Left ventricle myocardium inferior (tissue), 1 donor: Measurements from ENCODE around the gene NUDT16. TPM values are rescaled to one million over a fixed set of nuclear protein-coding genes. Genes with fewer than 3 reads are reported as not detected.

Source experiments
- DNase-seq: peaks from one replicate; pipeline ENCODE4 v3.0.0-alpha.2; 2020
- H3K27ac ChIP-seq: fragments of 200-600 bp; replicated peaks from 2 replicates; pipeline ENCODE4 v1.8.0; 2021
- H3K27me3 ChIP-seq: fragments of 200-600 bp; 2 replicates; pipeline ENCODE4 v1.8.0; 2021; ENCODE audit warnings: low read depth
- H3K36me3 ChIP-seq: fragments of 200-600 bp; 2 replicates; pipeline ENCODE4 v1.8.0; 2021
- H3K4me1 ChIP-seq: fragments of 200-600 bp; 2 replicates; pipeline ENCODE4 v1.8.0; 2021
- H3K4me3 ChIP-seq: fragments of 200-600 bp; 2 replicates; pipeline ENCODE4 v1.8.0; 2021; ENCODE audit warnings: mild to moderate bottlenecking, moderate library complexity
- H3K9me3 ChIP-seq: fragments of 200-600 bp; replicated peaks from 2 replicates; pipeline ENCODE4 v1.8.0; 2021
- intact Hi-C: fragments of 100-400 bp; cut with micrococcal nuclease; formaldehyde crosslinking; loops from one replicate; pipeline ENCODE4 v1.11.0; 2022
- total RNA-seq: library from RNA; stranded (reverse); fragmentation: NEBNext Ultra II Directional; extraction: Animal tissue kit (Norgen Biotek cat#: 25700); gene quantifications from one replicate; pipeline ENCODE4 v1.2.1, GENCODE V29; 2021
- TF ChIP-seq, protein P1 (sequence below): fragments of 200-600 bp; IDR thresholded peaks from 2 replicates; pipeline ENCODE4 v1.8.0; 2021; ENCODE audit warnings: antibody characterized with exemption, mild to moderate bottlenecking, borderline replicate concordance
- donor health status: DM: no; HTN: yes; CAD: no; lungs with severe emphysema.

Gene NUDT16
- total RNA-seq, 1 donor from 2014 or later, result 35.3 TPM

DNA sequence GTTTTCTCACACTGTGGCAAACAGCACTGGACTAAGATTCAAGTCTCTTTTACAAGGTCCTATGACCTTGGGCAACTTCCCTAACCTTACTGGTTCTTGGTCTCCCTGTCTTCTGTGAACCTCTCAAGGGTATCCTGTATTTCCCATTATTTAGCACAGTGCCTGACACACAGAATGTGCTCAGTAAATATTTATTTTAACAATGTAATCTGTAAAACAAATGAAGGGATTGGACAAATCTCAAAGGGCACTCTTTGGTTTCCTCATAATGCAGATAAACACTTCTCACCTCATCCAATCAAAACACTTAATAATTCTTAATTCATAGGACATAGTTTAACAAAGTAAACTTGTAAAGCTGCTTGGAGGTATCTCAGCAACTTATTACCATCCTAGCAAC is 12.8 kb downstream of the NUDT16 start:
- no peak for DNase-seq
- TF ChIP-seq, protein P1, sequence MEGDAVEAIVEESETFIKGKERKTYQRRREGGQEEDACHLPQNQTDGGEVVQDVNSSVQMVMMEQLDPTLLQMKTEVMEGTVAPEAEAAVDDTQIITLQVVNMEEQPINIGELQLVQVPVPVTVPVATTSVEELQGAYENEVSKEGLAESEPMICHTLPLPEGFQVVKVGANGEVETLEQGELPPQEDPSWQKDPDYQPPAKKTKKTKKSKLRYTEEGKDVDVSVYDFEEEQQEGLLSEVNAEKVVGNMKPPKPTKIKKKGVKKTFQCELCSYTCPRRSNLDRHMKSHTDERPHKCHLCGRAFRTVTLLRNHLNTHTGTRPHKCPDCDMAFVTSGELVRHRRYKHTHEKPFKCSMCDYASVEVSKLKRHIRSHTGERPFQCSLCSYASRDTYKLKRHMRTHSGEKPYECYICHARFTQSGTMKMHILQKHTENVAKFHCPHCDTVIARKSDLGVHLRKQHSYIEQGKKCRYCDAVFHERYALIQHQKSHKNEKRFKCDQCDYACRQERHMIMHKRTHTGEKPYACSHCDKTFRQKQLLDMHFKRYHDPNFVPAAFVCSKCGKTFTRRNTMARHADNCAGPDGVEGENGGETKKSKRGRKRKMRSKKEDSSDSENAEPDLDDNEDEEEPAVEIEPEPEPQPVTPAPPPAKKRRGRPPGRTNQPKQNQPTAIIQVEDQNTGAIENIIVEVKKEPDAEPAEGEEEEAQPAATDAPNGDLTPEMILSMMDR, result no peak
- H3K4me3 ChIP-seq, result no peak overlapping the region
- H3K36me3 ChIP-seq, result no peaks in the 10 kb centered on the region
- H3K9me3 ChIP-seq, result no peaks in the 10 kb centered on the region
- H3K4me1 ChIP-seq, result peaks cover 13% of the 10 kb centered on the region
- H3K27ac ChIP-seq, result no peak overlapping the region
- H3K27me3 ChIP-seq, result no peaks in the 10 kb centered on the region
- intact Hi-C loops, result no loop called here

DNA sequence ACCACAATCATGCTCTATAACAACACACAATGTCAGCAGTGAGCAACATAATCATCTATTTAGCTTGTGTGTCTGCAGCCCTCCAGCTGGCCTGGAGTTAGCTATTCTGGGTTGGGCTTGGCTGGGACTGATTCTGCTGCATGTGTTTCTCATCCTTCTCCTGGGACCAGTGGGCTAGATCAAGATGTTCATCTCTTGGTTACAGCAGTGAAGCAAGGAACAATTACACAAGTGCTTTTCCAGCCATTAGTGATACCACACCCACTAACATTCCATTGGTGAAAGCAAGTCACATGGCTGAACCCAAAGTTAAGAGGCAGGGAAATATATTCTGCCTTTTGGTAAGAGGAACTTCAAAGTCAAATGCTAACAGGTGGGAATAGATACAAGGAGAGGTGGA is 14.6 kb downstream of the NUDT16 start:
- Histone ChIP-seq H3K27ac (no peak overlapping the region), H3K9me3 (no peaks in the 10 kb centered on the region), H3K4me3 (no peak overlapping the region), H3K27me3 (no peaks in the 10 kb centered on the region), H3K4me1 (peaks cover 13% of the 10 kb centered on the region), H3K36me3 (no peaks in the 10 kb centered on the region)
- intact Hi-C loops, result no loop called here
- TF ChIP-seq, protein P1, result no peak
- DNase-seq, result no peak

DNA sequence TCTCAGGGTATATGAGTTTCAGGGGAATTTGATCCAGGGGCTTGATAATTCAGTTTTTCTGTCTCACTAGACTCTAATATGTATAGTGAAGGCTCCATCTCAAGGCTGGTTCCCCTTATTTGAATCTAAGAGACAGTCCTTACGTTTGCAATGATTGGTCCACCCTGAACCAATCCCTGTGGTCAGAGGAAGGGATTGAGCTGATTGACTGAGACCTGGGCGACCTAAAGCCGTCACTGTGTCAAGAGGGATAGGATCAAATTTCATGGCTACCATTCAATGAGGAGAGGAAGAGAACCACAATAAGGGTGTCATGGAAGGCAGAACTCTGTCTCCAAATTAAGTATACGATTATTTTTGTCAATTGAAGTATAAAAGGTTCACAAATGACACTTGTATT is 16.3 kb downstream of the NUDT16 start:
- Histone ChIP-seq H3K4me3 (no peak overlapping the region), H3K4me1 (peaks cover 19% of the 10 kb centered on the region), H3K27ac (no peak overlapping the region), H3K27me3 (no peaks in the 10 kb centered on the region), H3K36me3 (no peaks in the 10 kb centered on the region), H3K9me3 (no peaks in the 10 kb centered on the region)
- intact Hi-C loops, result no loop called here
- no peak for DNase-seq
- TF ChIP-seq, protein P1, result no peak

DNA sequence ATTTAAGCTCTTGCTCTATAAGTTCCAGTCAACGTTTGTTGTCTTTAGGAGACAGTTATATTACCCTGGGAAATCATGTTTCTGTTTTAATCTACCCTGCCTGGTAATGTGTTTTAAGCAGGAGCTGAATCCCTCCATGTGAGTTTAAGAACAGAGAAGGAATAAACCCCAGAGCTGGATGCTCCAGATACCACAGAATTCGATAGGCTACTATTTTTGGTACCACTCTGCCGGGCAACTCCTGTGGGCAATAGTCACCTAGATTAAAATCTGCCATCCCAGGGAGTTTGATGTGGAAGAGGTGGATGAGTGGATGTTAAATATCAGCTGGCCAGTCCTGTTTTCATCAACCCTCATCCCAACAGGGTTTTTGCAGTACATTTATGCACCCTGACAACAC is 20.4 kb downstream of the NUDT16 start:
- TF ChIP-seq, protein P1, result no peak
- no peak for DNase-seq

DNA sequence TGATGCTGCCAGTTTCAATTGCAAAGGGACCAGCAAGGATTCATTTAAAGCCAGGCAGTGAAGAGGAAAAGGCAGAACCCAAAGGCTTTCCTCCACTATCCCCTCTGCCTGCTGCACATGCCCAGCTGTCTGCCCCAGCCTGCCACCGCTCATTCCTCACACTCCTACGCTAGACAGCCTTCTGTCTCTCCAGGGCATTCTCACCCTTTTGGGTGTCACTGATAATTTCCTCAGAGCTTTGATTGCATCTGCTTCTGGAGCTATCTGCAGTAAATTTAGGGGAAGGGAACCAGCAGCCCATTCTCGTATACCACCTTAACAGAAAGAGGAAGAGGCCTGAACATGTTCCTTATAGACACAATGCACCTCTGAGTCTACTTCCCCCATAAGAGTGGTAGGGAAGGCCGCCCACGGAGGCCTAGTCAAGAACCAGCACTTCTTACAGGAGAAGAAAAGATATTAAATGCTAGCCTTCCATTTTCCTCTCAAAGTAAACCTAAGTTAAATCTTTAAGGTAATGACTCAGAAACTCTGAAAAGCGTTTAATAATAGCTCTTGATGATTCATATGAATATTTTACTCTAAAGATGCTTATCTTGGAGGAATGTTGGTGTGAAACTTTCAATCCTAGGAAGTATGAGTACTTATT is 20.9 kb downstream of the NUDT16 start:
- H3K36me3 ChIP-seq, result no peaks in the 10 kb centered on the region
- H3K27ac ChIP-seq, result no peak overlapping the region
- intact Hi-C loops, result no loop called here
- H3K4me1 ChIP-seq, result peaks cover 9% of the 10 kb centered on the region
- H3K27me3 ChIP-seq, result no peaks in the 10 kb centered on the region
- H3K4me3 ChIP-seq, result no peak overlapping the region
- H3K9me3 ChIP-seq, result peaks cover 6% of the 10 kb centered on the region
- no peak for DNase-seq
- TF ChIP-seq, protein P1, result no peak

More for the DNA sequence above, 20.4 kb downstream of the NUDT16 start:
- Histone ChIP-seq H3K36me3 (no peaks in the 10 kb centered on the region), H3K27ac (no peak overlapping the region), H3K4me3 (no peak overlapping the region), H3K4me1 (peaks cover 9% of the 10 kb centered on the region), H3K27me3 (no peaks in the 10 kb centered on the region), H3K9me3 (peaks cover 6% of the 10 kb centered on the region)
- intact Hi-C loops, result no loop called here
